HG03064 (cell line): Measurements from ENCODE around the gene DXO.

ENCODE experiments used
- ATAC-seq: cut with Tn5 transposase; IDR thresholded peaks from one replicate; pipeline ENCODE4 v1.9.1; 2021; ENCODE audit warnings: low read depth; ENCODE audit not compliant: unreplicated experiment

Gene DXO

GRCh38 chr6:31958741-31959739 is 12.9 kb downstream of the DXO start, which contains the start of the genes NELFE and SKIC2:
NELFE (minus strand) TSS chr6:31958971; CDS start chr6:31958446, 525 bp downstream.
SKIC2 (plus strand) TSS chr6:31959175; CDS start chr6:31959193, 18 bp downstream.
- peak; percentile 96 for ATAC-seq

GRCh38 chr6:31958412-31958740 is 13.6 kb downstream of the DXO start:
- peak; percentile 4 for ATAC-seq

- ATAC-seq = no peak
Measured at GRCh38 chr6:31956796-31957195, 15.1 kb downstream of the DXO start.

- no peak for ATAC-seq
Measured at GRCh38 chr6:31954511-31954910, 17.4 kb downstream of the DXO start.

GRCh38 chr6:31952890-31953289 is 19.0 kb downstream of the DXO start:
- ATAC-seq = no peak

GRCh38 chr6:31952140-31952805 is 19.7 kb downstream of the DXO start:
- ATAC-seq = no peak

GRCh38 chr6:31949926-31950548 is 21.9 kb downstream of the DXO start:
- ATAC-seq = no peak

- ATAC-seq = no peak
Measured at GRCh38 chr6:31948753-31949413, 23.1 kb downstream of the DXO start.

- ATAC-seq = no peak
Measured at GRCh38 chr6:31948306-31948705, 23.6 kb downstream of the DXO start.

GRCh38 chr6:31947864-31948263 is 24.1 kb downstream of the DXO start:
- ATAC-seq = no peak

- ATAC-seq = no peak
Measured at GRCh38 chr6:31947070-31947675, 24.8 kb downstream of the DXO start.

- ATAC-seq = no peak
Measured at GRCh38 chr6:31946370-31946885, 25.5 kb downstream of the DXO start.

GRCh38 chr6:31945507-31946369 is 26.2 kb downstream of the DXO start, which contains the start of gene CFB:
CFB (plus strand) TSS chr6:31946095; CDS start chr6:31946222, 127 bp downstream.
- no peak for ATAC-seq

- no peak for ATAC-seq
Measured at GRCh38 chr6:31945154-31945506, 26.8 kb downstream of the DXO start.

GRCh38 chr6:31943742-31944141 is 28.2 kb downstream of the DXO start:
- no peak for ATAC-seq

GRCh38 chr6:31940256-31940664 is 31.7 kb downstream of the DXO start:
- ATAC-seq = no peak

- ATAC-seq = no peak
Measured at GRCh38 chr6:31935823-31936222, 36.1 kb downstream of the DXO start.

- no peak for ATAC-seq
Measured at GRCh38 chr6:31935021-31935420, 36.9 kb downstream of the DXO start.

GRCh38 chr6:31933537-31933936 is 38.4 kb downstream of the DXO start:
- no peak for ATAC-seq
